ENCODE data around the gene PIP4K2B.
"Not testable (repeated sequence)": the region's sequence is repeated elsewhere in the genome, so short reads cannot be mapped to it uniquely, and the experiment has no call there.

PIP4K2B gene

GRCh38 chr17:38728290-38728831, 71.0 kb downstream of the PIP4K2B start:
- no peak for DNase-seq

DNA sequence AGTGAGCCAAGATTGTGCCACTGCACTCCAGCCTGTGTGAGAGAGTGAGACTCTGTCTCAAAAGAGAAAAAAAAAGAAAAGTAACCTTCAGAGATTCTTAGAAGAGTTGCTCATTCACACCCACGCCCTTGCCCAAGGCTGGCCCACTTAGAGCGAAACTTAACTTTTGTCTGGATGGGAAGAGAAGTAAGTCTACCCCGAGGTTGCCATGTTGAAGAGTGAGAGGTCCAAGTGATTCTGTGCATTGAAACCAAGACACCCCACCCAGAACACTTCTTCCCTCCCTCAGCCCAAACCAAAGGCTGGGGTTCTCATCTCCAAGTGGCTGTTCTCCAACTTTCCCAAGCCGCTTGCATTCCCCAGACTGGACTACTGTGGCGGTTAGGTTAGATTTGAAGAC, 71.6 kb downstream of the PIP4K2B start:
- no peak for DNase-seq

- DNase-seq, result not testable (repeated sequence)
Observed at GRCh38 chr17:38726145-38726544, 73.2 kb downstream of the PIP4K2B start.

GRCh38 chr17:38725066-38725465, 74.3 kb downstream of the PIP4K2B start:
- no peak for DNase-seq

- no peak for DNase-seq
Observed at GRCh38 chr17:38724337-38724988, 74.9 kb downstream of the PIP4K2B start.

GRCh38 chr17:38721802-38722201, 77.6 kb downstream of the PIP4K2B start:
- no peak for DNase-seq

DNA sequence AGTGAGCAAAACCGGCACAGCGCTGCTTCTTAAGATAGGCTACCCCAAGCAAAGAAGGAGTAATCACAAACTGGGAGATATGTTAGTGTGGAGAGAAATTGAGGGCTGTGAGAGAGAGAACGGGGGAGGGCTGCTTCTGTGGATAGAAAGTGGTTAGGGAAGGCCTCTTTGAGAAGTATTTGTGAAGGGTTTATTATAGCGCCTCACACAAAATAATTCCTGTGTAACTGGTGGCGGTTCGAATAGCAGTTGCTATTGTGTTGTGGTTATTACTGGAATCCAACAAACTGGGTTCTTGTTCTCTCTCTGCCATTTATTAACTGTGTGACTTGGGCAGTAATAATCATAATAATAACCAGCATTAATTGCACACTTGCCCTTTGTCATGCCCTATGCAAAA, 78.4 kb downstream of the PIP4K2B start:
- DNase-seq, result no peak

DNA sequence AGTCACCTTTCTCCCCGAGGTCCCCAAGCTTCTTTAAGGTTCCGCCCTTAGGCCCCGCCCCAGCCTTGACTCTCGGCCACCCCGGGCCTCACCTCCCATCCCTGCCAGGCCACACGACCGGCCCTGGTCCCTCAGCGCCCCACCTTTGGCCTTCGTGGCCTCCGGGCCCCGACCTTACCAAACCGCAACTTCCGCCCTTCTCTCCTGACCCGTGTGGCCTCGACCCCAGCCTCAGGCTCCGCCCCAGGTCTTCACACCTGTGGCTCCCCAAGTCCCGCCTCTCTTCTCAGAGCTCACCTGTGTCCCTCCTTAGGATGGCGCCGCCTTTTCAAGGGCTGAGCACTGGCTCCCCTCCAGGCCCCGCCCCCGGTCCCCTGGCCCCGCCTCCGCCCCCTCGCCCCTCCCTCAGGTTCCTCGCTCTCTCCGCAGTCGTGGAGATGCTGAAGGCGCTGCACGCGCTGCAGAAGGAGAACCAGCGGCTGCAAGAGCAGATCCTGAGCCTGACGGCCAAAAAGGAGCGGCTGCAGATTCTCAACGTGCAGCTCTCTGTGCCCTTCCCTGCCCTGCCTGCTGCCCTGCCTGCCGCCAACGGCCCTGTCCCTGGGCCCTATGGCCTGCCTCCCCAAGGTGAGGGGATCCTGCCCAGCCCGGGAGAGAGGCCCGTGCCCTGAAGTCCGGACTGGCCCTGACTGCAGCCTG, 79.3 kb downstream of the PIP4K2B start:
- no peak for DNase-seq

GRCh38 chr17:38719289-38719942, 79.9 kb downstream of the PIP4K2B start:
- no peak for DNase-seq

DNA sequence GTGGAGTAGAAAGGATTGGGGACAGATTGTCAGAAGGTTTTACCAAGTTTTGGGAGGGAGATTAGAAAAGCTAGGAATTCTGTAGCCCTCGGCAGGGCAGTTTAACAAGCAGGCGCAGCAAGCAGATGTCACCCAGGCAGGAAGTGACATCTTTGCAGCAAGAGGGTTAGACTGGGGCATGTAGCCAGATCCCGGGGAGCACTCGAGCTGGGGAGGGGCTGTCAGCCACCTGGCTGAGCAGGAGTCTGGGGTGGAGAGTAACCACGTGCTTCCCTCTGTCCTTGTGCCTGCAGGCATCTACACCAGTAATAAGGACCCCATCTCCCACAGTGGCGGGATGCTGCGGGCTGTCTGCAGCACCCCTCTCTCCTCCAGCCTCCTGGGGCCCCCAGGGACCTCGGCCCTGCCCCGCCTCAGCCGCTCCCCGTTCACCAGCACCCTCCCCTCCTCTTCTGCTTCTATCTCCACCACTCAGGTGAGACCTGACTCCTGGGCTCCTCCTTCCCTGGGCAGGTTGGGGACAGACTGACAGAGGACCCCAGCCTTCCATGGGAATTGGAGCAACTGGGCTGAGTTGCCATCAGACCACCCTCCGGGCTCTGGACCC, 82.1 kb downstream of the PIP4K2B start:
- no peak for DNase-seq

DNA sequence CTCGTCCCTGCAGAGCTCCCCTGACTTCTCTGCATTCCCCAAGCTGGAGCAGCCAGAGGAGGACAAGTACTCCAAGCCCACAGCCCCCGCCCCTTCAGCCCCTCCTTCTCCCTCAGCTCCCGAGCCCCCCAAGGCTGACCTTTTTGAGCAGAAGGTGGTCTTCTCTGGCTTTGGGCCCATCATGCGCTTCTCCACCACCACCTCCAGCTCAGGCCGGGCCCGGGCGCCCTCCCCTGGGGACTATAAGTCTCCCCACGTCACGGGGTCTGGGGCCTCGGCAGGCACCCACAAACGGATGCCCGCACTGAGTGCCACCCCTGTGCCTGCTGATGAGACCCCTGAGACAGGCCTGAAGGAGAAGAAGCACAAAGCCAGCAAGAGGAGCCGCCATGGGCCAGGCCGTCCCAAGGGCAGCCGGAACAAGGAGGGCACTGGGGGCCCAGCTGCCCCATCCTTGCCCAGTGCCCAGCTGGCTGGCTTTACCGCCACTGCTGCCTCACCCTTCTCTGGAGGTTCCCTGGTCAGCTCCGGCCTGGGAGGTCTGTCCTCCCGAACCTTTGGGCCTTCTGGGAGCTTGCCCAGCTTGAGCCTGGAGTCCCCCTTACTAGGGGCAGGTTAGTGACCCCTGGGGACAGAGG, 82.9 kb downstream of the PIP4K2B start:
- DNase-seq, result no peak
